NCI-H1436 (cell line): ENCODE data around the gene HDGFL2.
"Not testable (repeated sequence)": the region's sequence is repeated elsewhere in the genome, so short reads cannot be mapped to it uniquely, and the experiment has no call there.

ENCODE experiments used
- DNase-seq: peaks from one replicate; lab custom pipeline; 2025; lab: John Stamatoyannopoulos, UW

Gene HDGFL2

DNA sequence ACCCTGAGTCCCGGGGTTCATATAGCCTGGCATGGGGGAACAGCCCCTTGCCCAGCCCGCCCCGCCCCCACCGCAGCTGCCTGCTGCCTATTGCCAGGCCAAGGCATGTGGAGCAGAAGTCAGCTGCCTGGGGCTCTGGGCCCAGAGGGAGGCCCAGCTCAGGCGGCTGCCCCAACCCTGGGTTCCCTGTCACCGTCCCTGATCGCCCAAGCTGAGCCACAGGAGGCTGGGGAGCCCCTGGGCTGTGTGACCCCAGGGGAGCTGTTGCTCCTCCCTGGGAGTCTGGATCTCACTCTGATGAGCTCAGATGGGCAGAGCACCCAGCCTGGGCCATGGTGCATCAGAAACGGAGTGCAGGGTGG, 44.8 kb downstream of the HDGFL2 start:
- no peak for DNase-seq

DNA sequence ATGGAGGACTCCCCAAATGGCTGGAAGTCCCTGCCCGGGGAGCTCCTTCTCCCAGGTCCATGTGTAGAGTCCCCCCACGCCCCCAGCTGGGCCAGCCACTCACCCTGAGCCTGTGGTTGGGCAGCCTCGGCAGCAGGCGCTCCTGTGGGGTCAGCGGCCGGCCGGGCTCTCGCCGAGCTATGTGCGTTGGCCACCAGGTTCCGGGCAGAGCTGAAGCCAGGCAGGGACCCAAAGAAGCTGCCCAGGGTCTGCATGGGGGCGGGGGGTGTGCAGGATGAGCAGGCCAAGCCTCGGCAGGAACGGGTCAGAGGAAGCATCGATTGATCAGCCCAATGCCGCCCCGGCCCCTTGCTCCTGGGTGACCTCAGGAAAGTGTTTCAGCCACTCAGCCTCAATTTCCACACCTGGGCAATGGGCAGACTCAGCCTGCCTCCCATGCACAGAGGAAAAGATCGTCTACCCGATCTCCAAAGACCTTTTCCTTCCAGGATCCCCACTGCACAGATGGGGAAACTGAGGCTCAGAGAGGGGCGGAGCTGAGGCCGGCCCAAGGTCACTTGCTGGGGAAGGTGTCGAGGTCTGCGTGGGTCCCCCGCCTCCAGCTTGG, 45.5 kb downstream of the HDGFL2 start:
- no peak for DNase-seq

DNA sequence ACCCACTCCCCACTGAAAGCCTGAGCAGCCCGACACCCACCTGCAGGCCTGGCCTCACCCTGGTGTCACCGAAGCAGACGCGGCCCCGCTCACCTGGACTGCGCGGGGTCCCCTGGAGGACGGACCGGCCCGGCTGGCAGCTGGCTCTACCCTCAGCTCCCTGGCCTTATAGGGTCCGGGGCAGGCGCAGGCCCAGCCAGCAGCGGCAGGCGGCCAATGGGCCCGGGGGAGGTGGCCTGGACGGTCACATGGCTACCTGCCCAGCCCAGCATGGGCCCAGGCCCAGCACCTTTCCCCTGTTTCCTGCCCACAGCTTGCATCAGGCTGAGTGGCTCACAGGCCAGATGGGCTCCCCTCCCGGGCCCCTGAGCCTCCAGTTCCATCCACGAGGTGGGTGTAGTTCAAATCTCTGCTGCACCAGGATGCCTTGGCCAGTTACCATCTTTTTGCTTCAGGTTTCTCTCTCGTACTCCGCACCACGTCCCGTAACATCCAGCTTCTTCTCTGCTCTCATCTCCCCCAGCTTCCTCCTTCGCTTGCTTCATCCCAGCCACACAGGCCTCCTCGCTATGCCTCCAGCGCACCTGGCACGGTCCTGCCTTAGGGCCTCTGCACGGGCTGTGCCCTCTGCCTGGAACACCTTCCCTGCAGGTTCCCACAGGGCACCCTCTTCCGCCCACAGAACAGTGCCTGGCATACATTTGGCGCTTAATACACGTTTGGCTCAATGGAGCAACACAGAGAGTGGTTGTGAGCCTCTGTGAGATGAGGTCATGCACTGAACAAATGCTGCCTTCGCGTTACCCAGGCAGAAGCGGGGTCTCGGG, 46.5 kb downstream of the HDGFL2 start, which contains the start of gene PLIN4:
TSS of gene PLIN4 (minus strand) at position 142 of the 827 bp plus-strand sequence. CDS start 214 bp downstream, outside the sequence.
- no peak for DNase-seq

GRCh38 chr19:4519172-4519496, 47.0 kb downstream of the HDGFL2 start:
- no peak for DNase-seq

DNA sequence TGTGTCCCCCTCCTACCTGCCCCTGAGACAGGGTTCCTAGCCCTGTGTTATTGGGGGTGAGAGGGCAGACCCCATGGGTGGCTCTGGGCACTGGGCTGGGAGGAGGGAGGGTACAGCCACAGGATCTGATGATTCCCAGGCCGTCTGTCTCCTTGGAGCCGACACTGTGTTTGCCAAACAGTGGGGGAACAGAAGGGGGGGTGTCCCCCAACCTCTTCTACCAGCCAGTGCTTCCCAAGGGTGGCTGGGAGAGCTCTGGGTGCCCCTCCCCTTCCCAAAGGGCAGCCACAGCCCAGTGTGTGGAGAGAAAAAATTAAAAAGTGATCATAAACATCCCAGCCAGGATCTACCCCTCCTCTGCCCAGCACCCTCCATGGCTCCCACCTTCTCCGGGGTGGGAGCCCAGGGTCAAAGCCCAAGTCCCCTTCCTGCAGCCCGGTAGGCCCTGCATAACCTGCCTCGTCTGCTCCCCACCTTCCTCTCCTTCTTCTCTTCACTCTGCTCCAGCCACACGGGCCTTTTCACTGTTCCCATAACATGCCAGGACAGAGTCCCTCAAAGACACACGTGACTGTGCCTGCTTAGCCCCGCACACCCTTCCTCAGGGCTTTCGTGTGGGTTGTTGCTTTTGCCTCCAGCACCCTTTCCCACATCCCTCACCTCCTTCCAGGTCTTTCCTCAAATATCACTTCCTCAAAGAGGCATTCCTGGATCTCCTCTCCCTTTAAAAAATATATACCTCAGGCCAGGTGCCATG, 47.6 kb downstream of the HDGFL2 start:
- no peak for DNase-seq

- no peak for DNase-seq
These were observed 49.2 kb downstream of the HDGFL2 start for GRCh38 chr19:4521170-4521887.

GRCh38 chr19:4521888-4522242, 49.8 kb downstream of the HDGFL2 start:
- DNase-seq: no peak

DNA sequence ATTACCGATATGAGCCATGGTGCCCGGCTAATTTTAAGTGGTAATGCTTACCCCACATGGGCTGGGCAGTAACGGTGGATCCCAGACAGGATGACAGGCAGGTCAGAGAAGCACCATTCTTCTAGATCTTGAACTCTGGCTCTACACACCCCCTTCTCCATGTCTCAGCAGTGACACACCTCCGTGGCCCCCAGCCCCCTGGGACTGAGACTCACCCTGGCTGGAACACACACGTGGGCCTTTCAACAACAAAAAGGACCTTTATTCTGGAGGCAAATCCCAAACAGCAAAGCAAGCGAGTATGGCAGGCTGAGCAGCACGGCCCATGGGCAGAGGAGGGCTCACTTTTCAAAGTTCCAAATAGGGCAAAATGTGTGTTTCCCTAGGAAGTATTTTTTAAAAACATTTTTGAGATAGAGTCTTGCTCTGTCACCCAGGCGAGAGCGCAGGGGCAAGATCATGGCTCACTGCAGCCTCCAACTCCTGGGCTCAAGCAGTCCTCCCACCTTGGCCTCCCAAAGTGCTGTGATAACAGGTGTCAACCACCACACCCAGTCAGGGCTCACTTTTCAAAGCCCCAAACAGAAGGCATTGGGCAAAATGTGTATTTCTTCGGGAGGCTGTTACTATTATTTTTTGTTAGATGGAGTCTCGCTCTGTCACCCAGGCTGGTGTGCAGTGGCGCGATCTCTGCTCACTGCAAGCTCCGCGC, 50.4 kb downstream of the HDGFL2 start:
- DNase-seq: no peak

GRCh38 chr19:4523306-4524110, 51.4 kb downstream of the HDGFL2 start:
- DNase-seq: no peak

GRCh38 chr19:4524808-4525562, 52.9 kb downstream of the HDGFL2 start:
- peak; percentile 19 for DNase-seq

DNA sequence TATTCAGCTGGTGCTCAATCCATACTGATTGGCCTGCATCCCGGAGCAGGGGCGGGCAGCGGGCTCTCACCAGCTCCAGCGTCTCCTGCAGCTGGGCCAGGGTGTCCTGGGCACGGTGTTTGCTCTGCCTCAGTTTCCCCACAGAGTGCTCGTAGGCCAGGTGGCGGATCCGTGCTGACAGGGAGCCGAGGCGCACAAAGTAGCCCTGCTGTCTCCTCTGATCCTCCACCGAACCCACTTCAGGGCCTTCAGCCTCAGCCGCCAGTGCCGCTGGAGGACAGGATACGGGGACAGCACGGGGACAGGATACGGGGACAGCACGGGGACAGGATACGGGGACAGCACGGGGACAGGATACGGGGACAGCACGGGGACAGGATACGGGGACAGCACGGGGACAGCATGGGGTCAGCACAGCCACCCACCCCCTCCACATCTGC, 53.5 kb downstream of the HDGFL2 start:
- no peak for DNase-seq

DNA sequence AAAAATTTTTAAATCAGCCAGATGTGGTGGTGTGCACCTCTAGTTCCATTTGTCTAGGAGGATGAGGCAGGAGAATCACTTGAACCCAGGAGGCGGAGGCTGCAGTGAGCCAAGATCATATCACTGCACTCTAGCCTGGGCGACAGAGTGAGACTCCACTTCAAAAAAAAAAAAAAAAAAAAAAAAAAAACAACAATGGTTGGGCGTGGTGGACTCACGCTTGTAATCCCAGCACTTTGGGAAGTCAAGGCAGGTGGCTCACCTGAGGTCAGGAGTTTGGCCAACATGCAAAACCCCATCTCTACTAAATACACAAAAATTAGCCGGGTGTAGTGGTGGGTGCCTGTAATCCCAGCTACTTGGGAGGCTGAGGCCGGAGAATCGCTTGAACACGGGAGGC, 55.3 kb downstream of the HDGFL2 start:
- DNase-seq: not testable (repeated sequence)

DNA sequence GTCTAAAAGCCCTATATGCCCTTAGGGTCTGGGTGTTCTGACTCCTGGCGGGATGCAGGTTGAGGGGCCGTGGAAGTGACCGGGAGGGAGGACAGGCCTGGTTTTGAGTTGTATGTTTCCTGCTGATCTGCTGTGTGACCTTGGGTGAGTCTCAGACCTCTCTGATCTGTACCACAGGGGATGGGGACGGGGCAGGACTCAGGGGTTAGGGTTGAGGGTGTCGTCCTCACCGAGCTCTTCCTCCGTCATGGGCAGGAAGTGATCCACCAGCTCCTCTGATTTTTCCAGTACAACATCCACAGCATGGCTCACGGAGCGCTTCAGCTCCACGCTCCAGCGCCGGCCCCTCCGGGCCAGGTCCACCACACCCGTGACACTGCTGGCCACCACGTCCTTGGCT, 56.7 kb downstream of the HDGFL2 start:
- DNase-seq: no peak

DNA sequence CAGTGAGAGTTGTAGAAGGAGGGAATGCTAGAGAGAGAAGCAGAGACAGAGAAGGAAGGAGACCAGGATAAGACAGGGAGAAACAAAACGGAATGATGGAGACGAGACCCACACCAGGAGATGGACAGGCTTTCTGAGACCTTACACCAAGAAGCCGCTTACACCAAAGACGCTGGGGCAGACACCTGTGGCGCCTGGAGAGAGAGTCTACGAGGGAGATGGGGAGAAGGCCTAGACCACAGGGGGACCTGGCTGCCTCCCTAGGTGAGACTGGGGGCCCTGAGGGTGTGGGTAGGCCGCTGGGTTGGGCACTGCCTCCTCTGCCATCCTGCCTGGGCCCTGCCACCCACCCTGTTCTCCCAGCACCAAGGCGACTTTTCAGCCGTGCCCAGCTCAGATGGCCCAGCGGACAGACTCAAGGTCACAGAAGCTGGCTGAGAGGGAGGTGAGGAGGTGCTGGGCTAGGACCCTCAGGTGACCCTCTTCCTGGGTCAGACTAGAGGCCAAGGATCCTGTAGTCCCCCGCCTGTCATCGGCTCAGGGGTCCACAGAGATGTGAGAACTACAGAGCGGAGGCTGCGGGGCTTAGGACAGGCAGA, 57.9 kb downstream of the HDGFL2 start:
- no peak for DNase-seq

- no peak for DNase-seq
These were observed 59.6 kb downstream of the HDGFL2 start for GRCh38 chr19:4531562-4532165.

- no peak for DNase-seq
These were observed 61.2 kb downstream of the HDGFL2 start for GRCh38 chr19:4533334-4533733.

GRCh38 chr19:4533835-4534424, 61.8 kb downstream of the HDGFL2 start:
- no peak for DNase-seq

GRCh38 chr19:4534836-4535658, 63.0 kb downstream of the HDGFL2 start, which contains the start of gene PLIN5:
Gene PLIN5 (minus strand): TSS chr19:4535224. CDS start chr19:4534074, 1,150 bp downstream.
- peak; percentile 81 for DNase-seq
